ENCODE measurements around the gene SBF2.

DNA sequence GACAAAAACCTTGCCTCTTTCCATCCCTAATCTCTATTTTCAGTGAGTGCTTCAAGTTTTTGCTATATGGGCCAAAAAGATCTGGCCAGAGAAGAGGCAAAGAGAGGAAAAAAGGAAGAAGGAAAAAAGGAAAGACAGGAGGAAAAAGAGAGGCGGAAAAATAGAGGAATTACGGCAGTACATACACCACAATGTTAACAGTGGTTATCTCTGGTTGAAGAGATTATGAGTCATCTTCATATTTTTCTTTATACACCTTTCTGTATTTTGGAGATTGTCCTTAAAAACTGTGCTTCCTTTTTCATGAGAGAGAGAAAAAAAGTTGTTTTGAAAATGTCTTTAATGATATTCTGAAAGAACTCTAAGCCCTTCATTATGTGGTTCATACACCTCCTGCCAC is 133.7 kb downstream of the SBF2 start:
- TF ChIP-seq, protein P1, sequence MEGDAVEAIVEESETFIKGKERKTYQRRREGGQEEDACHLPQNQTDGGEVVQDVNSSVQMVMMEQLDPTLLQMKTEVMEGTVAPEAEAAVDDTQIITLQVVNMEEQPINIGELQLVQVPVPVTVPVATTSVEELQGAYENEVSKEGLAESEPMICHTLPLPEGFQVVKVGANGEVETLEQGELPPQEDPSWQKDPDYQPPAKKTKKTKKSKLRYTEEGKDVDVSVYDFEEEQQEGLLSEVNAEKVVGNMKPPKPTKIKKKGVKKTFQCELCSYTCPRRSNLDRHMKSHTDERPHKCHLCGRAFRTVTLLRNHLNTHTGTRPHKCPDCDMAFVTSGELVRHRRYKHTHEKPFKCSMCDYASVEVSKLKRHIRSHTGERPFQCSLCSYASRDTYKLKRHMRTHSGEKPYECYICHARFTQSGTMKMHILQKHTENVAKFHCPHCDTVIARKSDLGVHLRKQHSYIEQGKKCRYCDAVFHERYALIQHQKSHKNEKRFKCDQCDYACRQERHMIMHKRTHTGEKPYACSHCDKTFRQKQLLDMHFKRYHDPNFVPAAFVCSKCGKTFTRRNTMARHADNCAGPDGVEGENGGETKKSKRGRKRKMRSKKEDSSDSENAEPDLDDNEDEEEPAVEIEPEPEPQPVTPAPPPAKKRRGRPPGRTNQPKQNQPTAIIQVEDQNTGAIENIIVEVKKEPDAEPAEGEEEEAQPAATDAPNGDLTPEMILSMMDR (IDR thresholded peaks at IDR 0.05), result no peak
- TF ChIP-seq POLR2A (IDR thresholded peaks at IDR 0.05), result no peak
